ENCODE data around the gene GAA. TPM values are rescaled to one million over a fixed set of nuclear protein-coding genes. Genes with fewer than 3 reads are reported as not detected.

Gene GAA
- total RNA-seq, 1 experiment from 2014 or later, result 30.3 TPM

GRCh38 chr17:80164185-80164584, 62.8 kb downstream of the GAA start:
- Histone ChIP-seq H3K9ac (ENCODE audit: extremely low read depth, insufficient read length, low read length) (no peak overlapping the region), H3K4me1 (ENCODE audit: insufficient read depth, low read length) (peaks cover 5% of the 10 kb centered on the region; the same call in 1 of the 2 replicates), H3T11ph (ENCODE audit: low read length) (no peak overlapping the region), H4K20me1 (ENCODE audit: control insufficient read depth, insufficient read depth, insufficient read length) (no peaks in the 10 kb centered on the region), H3K18ac (ENCODE audit: insufficient read length, low read depth, low read length) (no peak overlapping the region), H2AFZ (ENCODE audit: low read length) (no peak overlapping the region), H3K4me2 (ENCODE audit: insufficient read depth, insufficient read length, low read length) (no peak overlapping the region), H3K23ac (ENCODE audit: insufficient read length, low read depth, low read length) (no peak overlapping the region), H3K27ac (ENCODE audit: insufficient read length, low read depth, low read length) (no peak overlapping the region), H2AK5ac (ENCODE audit: insufficient read length, low read length) (no peak overlapping the region), H3K79me1 (ENCODE audit: insufficient read depth, low read depth, low read length, poor library complexity, severe bottlenecking) (no peaks in the 10 kb centered on the region), H2BK120ac (ENCODE audit: low read depth, low read length, poor library complexity, severe bottlenecking) (no peak overlapping the region), H2BK5ac (ENCODE audit: insufficient read length, low read length) (no peak overlapping the region), H3K79me2 (ENCODE audit: insufficient read depth, low read length) (no peaks in the 10 kb centered on the region), H3K56ac (ENCODE audit: insufficient read length, low read depth, low read length) (no peak overlapping the region), H2BK15ac (ENCODE audit: low read depth, low read length) (no peak overlapping the region), H3K4ac (ENCODE audit: low read depth, low read length) (no peak overlapping the region), H3K23me2 (ENCODE audit: insufficient read length, low read depth, low read length, poor library complexity, severe bottlenecking) (no peaks in the 10 kb centered on the region), H4K5ac (ENCODE audit: insufficient read length, low read depth, low read length) (no peak overlapping the region), H3K9me3 (ENCODE audit: control insufficient read depth, low read depth, low read length) (no peaks in the 10 kb centered on the region), H2BK12ac (ENCODE audit: insufficient read length, low read depth, low read length) (no peak overlapping the region), H2BK20ac (ENCODE audit: low read depth, low read length, poor library complexity, severe bottlenecking) (no peak overlapping the region), H3K14ac (ENCODE audit: insufficient read depth, low read length) (no peak overlapping the region), H3K27me3 (ENCODE audit: insufficient read depth, low read length) (no peaks in the 10 kb centered on the region; the same call in 1 of the 2 replicates), H4K91ac (ENCODE audit: insufficient read length, low read depth, low read length) (no peak overlapping the region), H4K8ac (replicated peaks; ENCODE audit: insufficient read length, low read depth, low read length) (no peak overlapping the region)
- Mint-ChIP-seq H3K36me3 (ENCODE audit: insufficient read depth in 1 of 3, low read depth in 3 of 3) (no peaks in the 10 kb centered on the region), H3K9me3 (no peaks in the 10 kb centered on the region; a peak in 1 of 5 replicates), H3K27ac (0 out of 7 replicates have a peak overlapping the region, but pooled peaks of 1 of the 3 experiments have one; percentile 1), H3K4me1 (peaks cover 28 to 40% of the 10 kb centered on the region in 2 experiments), H3K4me3 (no peak overlapping the region), H3K27me3 (ENCODE audit: low read depth) (peaks cover 23% of the 10 kb centered on the region)
- no CpG with 5 or more reads among the region's 11 CpGs for WGBS (ENCODE audit: extremely low coverage, insufficient read length, low lambda C conversion rate)
- TF ChIP-seq CTCF (conservative IDR thresholded peaks at IDR 0.05), result no peak
- no peak for DNase-seq

All from H9 (cell line).